Stimulated activated CD8-positive, alpha-beta memory T cell treated with anti-CD3 and anti-CD28 coated beads, Interleukin-4, amount 100 ng/mL, for 24 hours (primary cell): ENCODE results near the gene CDCP2.
"Not testable (repeated sequence)": the region's sequence is repeated elsewhere in the genome, so short reads cannot be mapped to it uniquely, and the experiment has no call there.

Experiments
- DNase-seq: peaks from one replicate; pipeline ENCODE4 v3.0.0-alpha.2; 2020; ENCODE audit warnings: low read depth

The CDCP2 gene

GRCh38 chr1:54115520-54115919 lies 37.3 kb downstream of the CDCP2 start:
- DNase-seq, result no peak

DNA sequence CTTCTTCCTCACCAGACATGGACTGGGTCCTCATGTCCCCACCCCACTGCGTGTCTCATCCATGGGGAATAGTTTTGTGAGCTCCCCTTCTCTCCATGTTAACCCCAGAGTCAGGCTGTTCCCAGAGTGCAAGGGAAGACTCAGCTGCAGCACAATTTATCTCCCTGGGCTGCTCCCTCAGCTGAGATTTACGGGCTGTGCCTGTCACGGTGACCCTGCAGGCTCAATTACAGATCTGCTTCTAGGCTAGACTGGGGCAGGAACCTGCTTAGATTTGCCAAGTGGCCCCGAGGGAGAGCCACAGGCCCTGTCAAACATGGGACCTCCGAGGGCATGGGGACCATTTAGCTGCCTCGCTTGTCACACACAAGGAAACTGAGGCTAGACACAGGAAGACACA lies 37.8 kb downstream of the CDCP2 start:
- no peak for DNase-seq

DNA sequence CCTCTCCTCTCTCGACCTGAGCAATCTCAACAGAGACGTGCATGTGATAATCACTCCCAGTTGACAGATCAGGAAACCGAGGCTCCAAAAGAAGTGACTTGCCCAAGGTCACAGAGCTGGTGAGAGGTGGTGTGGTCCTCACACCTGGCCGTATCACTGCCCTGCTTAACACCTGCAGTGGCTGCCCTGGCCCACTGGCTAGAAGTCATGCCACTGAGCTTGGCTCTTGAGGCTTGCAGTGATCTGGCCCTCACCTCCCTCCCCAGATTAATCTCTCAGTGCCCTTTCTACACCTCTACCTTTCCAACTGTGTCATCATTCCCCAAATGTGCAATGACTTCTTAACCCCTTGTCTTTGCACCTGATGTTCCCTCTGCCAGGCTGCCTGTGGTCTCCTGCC lies 38.8 kb downstream of the CDCP2 start:
- DNase-seq, result no peak

GRCh38 chr1:54112705-54113368 lies 40.0 kb downstream of the CDCP2 start:
- no peak for DNase-seq

- DNase-seq, result no peak
These were observed 40.8 kb downstream of the CDCP2 start for GRCh38 chr1:54112027-54112426.

DNA sequence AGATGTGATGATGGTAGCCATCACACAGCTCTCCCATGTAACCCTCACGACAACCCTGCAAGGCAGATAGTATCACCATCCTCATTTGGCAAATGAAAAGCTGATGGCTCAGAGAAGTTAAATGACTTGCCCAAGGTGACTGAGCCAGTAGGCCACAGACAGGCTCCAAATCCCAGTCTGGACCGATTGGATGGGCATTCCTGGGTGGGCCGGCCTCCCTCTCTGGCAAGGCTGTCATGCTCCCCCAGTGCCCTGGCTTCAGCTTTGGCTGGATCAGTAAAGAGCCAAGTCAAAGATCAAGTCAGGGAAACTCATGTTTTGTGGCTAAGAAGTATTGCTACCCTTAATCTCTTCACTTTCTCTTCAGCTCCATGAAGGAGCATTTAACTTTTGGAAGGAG lies 41.2 kb downstream of the CDCP2 start:
- DNase-seq, result no peak

DNA sequence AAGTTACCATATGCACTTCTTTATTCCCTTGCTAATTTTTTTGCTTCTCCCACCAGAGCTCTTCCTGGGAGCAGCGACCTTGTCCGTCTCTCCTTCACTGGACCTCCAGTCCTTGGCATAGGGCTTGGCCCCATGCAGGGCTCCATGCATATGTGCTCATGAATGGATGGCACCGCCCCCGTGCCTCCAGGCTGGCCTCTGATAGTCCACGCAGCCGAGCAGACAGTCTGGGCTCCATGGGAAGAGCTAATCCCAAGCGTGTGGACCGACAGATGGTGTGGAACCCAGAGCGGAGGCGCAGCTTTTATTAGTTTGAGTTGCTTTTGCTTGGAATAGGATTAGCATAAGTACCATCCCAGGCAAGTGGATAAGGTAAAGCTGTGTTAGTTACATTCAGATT lies 41.8 kb downstream of the CDCP2 start:
- DNase-seq, result no peak

DNA sequence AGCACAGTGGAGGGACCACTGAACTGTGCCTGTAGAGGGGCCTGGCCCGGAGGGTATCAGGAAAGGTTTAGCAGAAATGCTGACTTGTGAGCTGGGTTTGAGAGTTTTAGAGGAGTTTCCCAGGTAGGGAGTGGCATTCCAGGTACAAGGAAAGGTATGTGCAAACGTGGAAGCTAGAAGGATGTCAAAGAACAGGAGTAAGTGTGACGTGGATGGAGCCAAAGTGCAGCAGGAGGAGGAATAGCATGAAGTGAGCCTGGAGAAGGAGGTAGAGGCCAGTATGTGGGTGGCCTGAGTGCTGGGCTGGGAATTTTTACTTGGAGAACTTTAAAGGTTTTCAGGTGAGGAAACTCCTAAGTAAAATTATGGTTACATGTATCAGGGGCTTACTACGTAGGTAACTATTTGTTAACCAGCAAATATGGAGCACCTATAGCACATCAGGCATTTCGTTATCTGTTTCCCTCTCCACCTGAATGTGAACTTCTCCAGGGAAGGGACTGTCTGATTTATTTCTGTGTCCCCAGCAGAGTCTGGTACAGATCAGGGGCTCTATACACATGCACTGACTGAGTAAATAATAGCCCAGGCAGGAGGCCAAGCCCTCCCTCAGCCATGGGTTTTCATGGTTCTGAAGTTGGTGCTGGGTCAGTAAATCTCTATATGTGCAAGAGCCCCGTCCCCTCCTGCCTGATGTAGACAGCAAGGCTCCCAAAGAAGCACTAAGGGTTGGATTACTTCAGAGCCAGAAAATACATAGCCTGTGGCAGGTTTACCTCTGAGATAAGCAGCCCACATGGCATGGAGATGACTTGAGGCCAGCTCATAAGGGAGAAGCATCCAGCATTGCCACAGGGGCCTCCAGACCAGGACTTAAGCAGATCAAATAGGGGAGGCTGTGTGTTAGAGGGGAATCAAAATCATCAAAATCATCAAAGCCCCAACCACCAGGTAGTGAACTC lies 43.4 kb downstream of the CDCP2 start:
- no peak for DNase-seq

DNA sequence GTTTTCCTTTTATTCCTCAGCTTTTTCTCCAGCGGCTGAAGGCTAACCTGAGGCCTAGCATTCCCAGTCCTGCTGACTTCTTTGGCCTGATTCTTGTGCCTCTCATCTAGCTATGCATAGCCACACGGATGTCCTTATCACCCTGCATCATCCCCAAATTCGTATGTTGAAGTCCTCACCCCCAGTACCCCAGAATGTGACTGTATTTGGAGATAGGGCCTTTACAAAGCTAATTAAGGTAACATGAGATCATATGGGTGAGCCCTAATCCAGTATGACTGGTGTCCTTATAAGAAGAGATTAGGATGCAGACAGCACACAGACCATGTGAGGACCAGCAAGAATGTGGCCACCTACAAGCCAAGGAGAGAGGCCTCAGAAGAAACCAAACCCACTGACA lies 44.6 kb downstream of the CDCP2 start:
- no peak for DNase-seq

- no peak for DNase-seq
These were observed 45.7 kb downstream of the CDCP2 start for GRCh38 chr1:54107131-54107530.

GRCh38 chr1:54105736-54106269 lies 47.0 kb downstream of the CDCP2 start:
- no peak for DNase-seq

- DNase-seq, result no peak
These were observed 47.7 kb downstream of the CDCP2 start for GRCh38 chr1:54105080-54105479.

GRCh38 chr1:54104613-54105012 lies 48.2 kb downstream of the CDCP2 start:
- not testable (repeated sequence) for DNase-seq

DNA sequence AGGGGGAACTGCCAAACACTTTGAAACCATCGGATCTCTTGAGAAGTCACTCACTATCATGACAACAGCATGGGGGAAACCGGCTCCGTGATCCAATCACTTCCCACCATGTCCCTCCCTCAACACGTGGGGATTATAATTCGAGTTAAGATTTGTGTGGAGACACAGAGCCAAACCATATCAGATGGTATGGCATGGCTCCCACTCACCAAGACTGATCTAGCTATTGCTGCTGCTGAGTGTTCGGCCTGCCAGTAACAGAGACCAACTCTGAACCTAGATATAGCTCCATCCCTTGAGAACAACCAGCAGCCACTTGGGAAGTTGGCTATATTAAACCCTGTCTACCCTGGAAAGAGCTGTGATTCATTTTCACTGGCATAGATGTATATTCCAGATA lies 49.4 kb downstream of the CDCP2 start:
- DNase-seq, result no peak

DNA sequence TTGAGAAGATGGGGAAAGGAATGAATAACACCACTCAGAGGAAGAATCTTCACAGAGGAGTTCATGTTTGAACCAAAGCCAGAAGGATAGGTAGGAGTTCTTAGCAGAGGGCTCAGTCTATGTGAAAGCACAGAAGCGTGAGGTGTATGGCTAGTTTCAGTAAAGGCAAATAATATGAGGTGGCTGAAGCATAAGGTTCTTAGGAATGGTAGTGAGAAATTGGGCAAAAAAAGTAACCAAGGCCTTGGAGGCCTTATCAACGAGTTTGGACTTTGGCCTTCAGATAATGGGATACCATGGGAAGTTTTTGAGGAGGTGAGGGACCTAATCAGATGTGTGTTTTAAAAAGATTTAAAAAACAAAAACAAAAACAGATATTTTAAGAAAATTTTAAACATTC lies 52.3 kb downstream of the CDCP2 start:
- no peak for DNase-seq

DNA sequence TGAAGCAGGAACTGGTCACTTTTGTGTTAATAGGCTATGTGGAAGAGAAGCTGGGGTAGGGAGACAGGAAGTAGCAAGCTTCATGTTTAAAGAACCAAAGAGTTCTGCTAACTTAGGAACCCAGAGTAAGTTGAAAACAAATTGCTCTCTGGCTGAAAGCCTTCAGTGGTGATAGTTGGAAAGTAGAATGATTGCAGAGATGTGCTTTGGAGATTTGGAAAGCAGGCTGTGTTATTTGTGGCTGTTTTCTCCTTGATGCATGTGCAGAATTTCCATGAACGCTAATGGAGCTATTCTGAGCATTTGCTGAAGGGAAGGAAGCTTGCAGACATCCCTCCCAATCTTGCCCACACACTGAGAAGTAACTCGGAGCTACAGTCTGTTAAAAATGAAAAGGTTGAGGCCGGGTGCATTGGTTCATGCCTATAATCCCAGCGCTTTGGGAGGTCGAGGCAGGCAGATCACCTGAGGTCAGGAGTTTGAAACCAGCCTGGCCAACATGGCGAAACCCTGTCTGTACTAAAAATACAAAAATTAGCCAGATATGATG lies 53.7 kb downstream of the CDCP2 start:
- no peak for DNase-seq

DNA sequence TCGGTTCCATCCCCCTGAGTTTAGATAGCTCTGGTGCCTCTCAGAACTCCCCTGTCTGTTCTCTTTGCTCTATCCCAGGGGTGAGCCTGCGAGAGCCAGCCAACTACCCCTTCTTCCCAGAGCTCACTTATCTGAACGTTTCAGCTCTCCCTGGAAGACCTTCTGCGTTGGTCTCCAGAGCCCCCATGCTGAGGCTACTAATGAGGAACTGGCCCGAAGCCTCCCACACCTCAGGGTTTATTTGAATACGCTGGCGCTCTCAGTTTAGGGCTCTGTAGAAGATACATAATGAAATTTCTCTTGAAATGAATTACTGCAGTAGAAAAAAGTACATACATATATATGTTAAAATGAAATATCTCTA lies 55.9 kb downstream of the CDCP2 start:
- no peak for DNase-seq

GRCh38 chr1:54096227-54096876 lies 56.4 kb downstream of the CDCP2 start:
- DNase-seq, result no peak

DNA sequence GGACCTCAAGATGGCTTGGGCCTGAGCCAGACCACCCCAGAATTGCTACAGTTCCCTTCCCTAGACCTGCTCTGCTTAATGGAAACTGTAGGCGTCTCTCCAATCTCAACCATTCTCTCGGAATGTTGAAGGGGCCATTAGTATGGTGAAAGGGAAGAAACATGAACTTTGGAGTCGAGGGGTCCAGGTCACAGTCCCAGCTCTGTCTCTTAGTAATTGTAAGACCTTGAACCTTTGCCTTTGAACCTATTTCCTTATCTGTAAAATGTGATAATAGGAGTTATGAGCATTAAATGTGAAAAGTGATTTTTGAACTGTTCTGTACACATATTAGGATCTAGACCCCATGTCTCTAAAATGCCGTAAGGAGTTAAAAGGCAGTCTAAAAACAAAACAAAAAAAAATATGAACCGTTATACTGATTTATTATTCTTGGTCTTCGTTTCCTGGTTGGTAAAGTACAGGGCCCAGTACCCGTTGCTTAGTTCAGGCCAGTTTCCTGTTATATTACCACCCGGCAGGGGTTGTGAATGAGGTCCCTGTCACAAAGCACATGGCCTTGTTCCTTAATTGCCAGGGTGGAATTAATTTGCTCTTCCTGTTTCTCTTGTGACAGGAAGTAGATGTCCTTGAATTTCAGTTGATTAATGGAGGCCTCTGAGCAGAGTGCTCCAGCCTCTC lies 57.1 kb downstream of the CDCP2 start:
- DNase-seq, result no peak

- not testable (repeated sequence) for DNase-seq
These were observed 58.1 kb downstream of the CDCP2 start for GRCh38 chr1:54094730-54095105.

DNA sequence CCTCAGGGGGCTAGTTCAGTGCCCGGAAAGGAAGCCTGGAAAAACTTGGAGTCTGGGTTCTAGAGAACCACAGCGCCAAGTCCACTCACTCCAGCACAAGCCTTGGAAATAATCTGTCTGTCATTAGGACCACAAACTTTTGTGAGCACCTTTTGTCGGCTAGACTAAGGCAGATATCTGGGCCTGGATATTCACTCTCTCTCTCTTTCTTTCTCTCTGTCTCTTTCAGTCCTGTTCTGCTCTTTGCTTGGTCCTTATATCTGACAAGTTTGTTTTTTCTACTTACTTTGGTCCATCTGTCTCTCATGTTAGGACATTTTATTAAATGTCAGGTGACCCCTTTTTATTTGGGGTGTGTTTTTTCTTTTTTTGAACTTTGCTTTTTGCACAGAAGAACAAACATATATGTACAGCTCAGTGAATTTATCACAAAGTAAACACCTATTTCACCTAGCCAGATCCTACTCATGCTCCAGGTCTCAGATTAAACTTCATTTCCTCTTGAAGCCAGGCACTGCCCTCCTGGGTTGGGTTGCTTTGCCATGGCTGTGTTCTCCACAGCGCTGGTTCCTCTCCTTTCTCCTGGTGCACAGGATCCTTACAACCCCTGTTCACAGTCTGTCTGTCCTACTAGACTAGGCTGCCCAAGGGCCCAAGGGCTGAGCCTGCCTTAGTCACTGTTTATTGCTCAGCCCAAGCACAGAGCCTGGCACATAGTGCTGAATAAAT lies 58.6 kb downstream of the CDCP2 start:
- DNase-seq, result no peak
